Suprapubic skin (tissue), 3 donors: ENCODE data around the gene SVIL.

Experiments
- POLR2AphosphoS5 ChIP-seq, 3 donors: sonication (generic); formaldehyde crosslinking; IDR thresholded peaks; one replicate each; pipeline ENCODE4 v1.6.1; 2017; ENCODE audit warnings: antibody characterized with exemption in 3 of 3
- TF ChIP-seq, protein P1 (sequence below), 2 donors: fragments of 200-600 bp in 1 of 2; fragments of 450-650 bp in 1 of 2; sonication (generic) in 1 of 2; IDR thresholded peaks; one replicate each; pipeline ENCODE4 v1.5.1; 2016 to 2019; ENCODE audit warnings: antibody characterized with exemption in 2 of 2, mild to moderate bottlenecking in 1 of 2, moderate library complexity in 1 of 2

DNA sequence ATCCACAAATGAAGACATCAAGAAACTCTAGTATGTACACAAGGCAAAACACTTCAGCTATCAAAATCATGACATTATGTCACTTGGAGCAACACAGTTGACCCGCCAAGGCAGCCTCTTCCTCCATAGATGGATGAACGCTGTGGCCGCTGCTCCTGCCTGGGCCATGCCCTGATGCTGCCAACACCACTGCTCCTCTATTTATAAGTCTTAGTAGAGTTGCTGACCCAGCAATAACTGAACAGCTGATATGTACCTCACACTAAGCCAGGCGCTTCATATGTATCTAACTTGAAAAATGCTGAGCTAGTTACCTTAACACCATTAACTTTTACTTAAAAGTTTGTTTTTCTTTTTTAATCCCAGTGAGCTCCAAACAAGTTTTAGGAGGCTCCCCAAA is 214.0 kb downstream of the SVIL start:
- TF ChIP-seq, protein P1, sequence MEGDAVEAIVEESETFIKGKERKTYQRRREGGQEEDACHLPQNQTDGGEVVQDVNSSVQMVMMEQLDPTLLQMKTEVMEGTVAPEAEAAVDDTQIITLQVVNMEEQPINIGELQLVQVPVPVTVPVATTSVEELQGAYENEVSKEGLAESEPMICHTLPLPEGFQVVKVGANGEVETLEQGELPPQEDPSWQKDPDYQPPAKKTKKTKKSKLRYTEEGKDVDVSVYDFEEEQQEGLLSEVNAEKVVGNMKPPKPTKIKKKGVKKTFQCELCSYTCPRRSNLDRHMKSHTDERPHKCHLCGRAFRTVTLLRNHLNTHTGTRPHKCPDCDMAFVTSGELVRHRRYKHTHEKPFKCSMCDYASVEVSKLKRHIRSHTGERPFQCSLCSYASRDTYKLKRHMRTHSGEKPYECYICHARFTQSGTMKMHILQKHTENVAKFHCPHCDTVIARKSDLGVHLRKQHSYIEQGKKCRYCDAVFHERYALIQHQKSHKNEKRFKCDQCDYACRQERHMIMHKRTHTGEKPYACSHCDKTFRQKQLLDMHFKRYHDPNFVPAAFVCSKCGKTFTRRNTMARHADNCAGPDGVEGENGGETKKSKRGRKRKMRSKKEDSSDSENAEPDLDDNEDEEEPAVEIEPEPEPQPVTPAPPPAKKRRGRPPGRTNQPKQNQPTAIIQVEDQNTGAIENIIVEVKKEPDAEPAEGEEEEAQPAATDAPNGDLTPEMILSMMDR (IDR thresholded peaks at IDR 0.05) = no peak
- no peak for TF ChIP-seq POLR2AphosphoS5 (IDR thresholded peaks at IDR 0.05)
